Forelimb muscle (tissue), 1 donor: ENCODE measurements around the gene PRUNE2. TPM values are rescaled to one million over a fixed set of nuclear protein-coding genes. Genes with fewer than 3 reads are reported as not detected.

Source experiments
- DNase-seq: peaks from one replicate; pipeline ENCODE4 v3.0.0-alpha.2; 2013; ENCODE audit warnings: low read depth
- polyA plus RNA-seq: library from polyadenylated mRNA; unstranded; fragments of 120-200 nt; gene quantifications from one replicate; pipeline ENCODE4 v1.2.1, GENCODE V29; 2013; ENCODE audit not compliant: insufficient read length

The PRUNE2 gene
- polyA plus RNA-seq, 1 donor: 10.8 TPM

- DNase-seq: no peak
Measured at GRCh38 chr9:76737154-76737902, 168.6 kb downstream of the PRUNE2 start.

GRCh38 chr9:76734716-76735115 lies 171.2 kb downstream of the PRUNE2 start:
- DNase-seq: no peak

GRCh38 chr9:76733096-76733495 lies 172.8 kb downstream of the PRUNE2 start:
- no peak for DNase-seq

GRCh38 chr9:76732341-76732958 lies 173.5 kb downstream of the PRUNE2 start:
- no peak for DNase-seq

GRCh38 chr9:76730801-76731200 lies 175.1 kb downstream of the PRUNE2 start:
- no peak for DNase-seq

- no peak for DNase-seq
Measured at GRCh38 chr9:76729980-76730737, 175.8 kb downstream of the PRUNE2 start.

GRCh38 chr9:76729116-76729515 lies 176.8 kb downstream of the PRUNE2 start:
- DNase-seq: no peak

GRCh38 chr9:76725885-76726284 lies 180.0 kb downstream of the PRUNE2 start:
- no peak for DNase-seq

GRCh38 chr9:76725011-76725546 lies 180.8 kb downstream of the PRUNE2 start:
- no peak for DNase-seq

GRCh38 chr9:76720245-76720644 lies 185.7 kb downstream of the PRUNE2 start:
- DNase-seq: no peak

- DNase-seq: no peak
Measured at GRCh38 chr9:76718166-76718565, 187.7 kb downstream of the PRUNE2 start.

- DNase-seq: no peak
Measured at GRCh38 chr9:76717613-76718012, 188.3 kb downstream of the PRUNE2 start.

- no peak for DNase-seq
Measured at GRCh38 chr9:76717176-76717575, 188.7 kb downstream of the PRUNE2 start.

GRCh38 chr9:76716085-76716672 lies 189.7 kb downstream of the PRUNE2 start:
- no peak for DNase-seq

- no peak for DNase-seq
Measured at GRCh38 chr9:76713381-76713780, 192.5 kb downstream of the PRUNE2 start.

- DNase-seq: no peak
Measured at GRCh38 chr9:76709020-76709419, 196.9 kb downstream of the PRUNE2 start.

- no peak for DNase-seq
Measured at GRCh38 chr9:76707510-76707909, 198.4 kb downstream of the PRUNE2 start.

GRCh38 chr9:76704593-76705204 lies 201.2 kb downstream of the PRUNE2 start:
- DNase-seq: peak; percentile 73

- no peak for DNase-seq
Measured at GRCh38 chr9:76703270-76703669, 202.6 kb downstream of the PRUNE2 start.

GRCh38 chr9:76701441-76702039 lies 204.4 kb downstream of the PRUNE2 start:
- no peak for DNase-seq

GRCh38 chr9:76700916-76701315 lies 205.0 kb downstream of the PRUNE2 start:
- DNase-seq: no peak
